NCI-H2227 treated with DMSO at 0.1 percent for 48 hours (cell line): Measurements from ENCODE around the gene TMCC1.
A peak's percentile ranks its signal among the peaks of the same experiment; 100 is the strongest.

Experiments
- DNase-seq: peaks from one replicate; lab custom pipeline; 2025; lab: John Stamatoyannopoulos, UW

Gene TMCC1

GRCh38 chr3:129609591-129610182 lies 283.8 kb downstream of the TMCC1 start:
- DNase-seq: no peak

GRCh38 chr3:129608936-129609590 lies 284.4 kb downstream of the TMCC1 start:
- DNase-seq: no peak

- DNase-seq: no peak
Observed at GRCh38 chr3:129608087-129608935, 285.2 kb downstream of the TMCC1 start.

- no peak for DNase-seq
Observed at GRCh38 chr3:129607391-129608068, 286.0 kb downstream of the TMCC1 start.

- DNase-seq: peak; percentile 28
Observed at GRCh38 chr3:129606636-129607390, 286.7 kb downstream of the TMCC1 start, which contains the start of gene PLXND1. TSS of gene PLXND1 (minus strand) at chr3:129606676. CDS start at chr3:129606639, 37 bp downstream.

GRCh38 chr3:129605922-129606635 lies 287.4 kb downstream of the TMCC1 start:
- no peak for DNase-seq

- no peak for DNase-seq
Observed at GRCh38 chr3:129605203-129605921, 288.1 kb downstream of the TMCC1 start.

GRCh38 chr3:129604767-129605166 lies 288.7 kb downstream of the TMCC1 start:
- DNase-seq: no peak

- DNase-seq: no peak
Observed at GRCh38 chr3:129603991-129604749, 289.3 kb downstream of the TMCC1 start.

- DNase-seq: no peak
Observed at GRCh38 chr3:129603561-129603942, 290.0 kb downstream of the TMCC1 start.

- DNase-seq: no peak
Observed at GRCh38 chr3:129602730-129603560, 290.6 kb downstream of the TMCC1 start.

- no peak for DNase-seq
Observed at GRCh38 chr3:129602309-129602708, 291.2 kb downstream of the TMCC1 start.

GRCh38 chr3:129601713-129602112 lies 291.8 kb downstream of the TMCC1 start:
- no peak for DNase-seq

- DNase-seq: no peak
Observed at GRCh38 chr3:129600348-129600747, 293.2 kb downstream of the TMCC1 start.

GRCh38 chr3:129599607-129600006 lies 293.9 kb downstream of the TMCC1 start:
- no peak for DNase-seq

GRCh38 chr3:129599073-129599472 lies 294.4 kb downstream of the TMCC1 start:
- DNase-seq: no peak

- DNase-seq: no peak
Observed at GRCh38 chr3:129598484-129598883, 295.0 kb downstream of the TMCC1 start.

- no peak for DNase-seq
Observed at GRCh38 chr3:129598000-129598381, 295.5 kb downstream of the TMCC1 start.
